CD8-positive, alpha-beta memory T cell (primary cell): ENCODE results near the gene DERL2. TPM values are rescaled to one million over a fixed set of nuclear protein-coding genes. Genes with fewer than 3 reads are reported as not detected.
A peak's percentile ranks its signal among the peaks of the same experiment; 100 is the strongest.

ENCODE experiments used
- CTCF ChIA-PET: fragments of 350-600 bp; sonication (Branson Sonifier 250); formaldehyde crosslinking; loops from one replicate; lab custom pipeline; 2021; ENCODE audit warnings: antibody characterized with exemption; lab: Charles Lee
- POLR2A ChIA-PET: fragments of 350-600 bp; sonication (Branson Sonifier 250); formaldehyde crosslinking; loops from one replicate; lab custom pipeline; 2021; ENCODE audit warnings: antibody characterized with exemption; lab: Charles Lee
- DNase-seq, 5 donors: peaks; one replicate each; pipeline versions ENCODE4 v3.0.0 to v3.0.0-alpha.2; 2020 to 2022; ENCODE audit warnings: mixed read lengths in 1 of 5
- H3K27ac ChIP-seq: one replicate; pipeline ENCODE4 v1.7.0; 2013; ENCODE audit warnings: low read depth, mild to moderate bottlenecking, low read length, moderate library complexity
- H3K27me3 ChIP-seq: 2 replicates; pipeline ENCODE4 v1.7.0; 2013; ENCODE audit warnings: low read length, mild to moderate bottlenecking; ENCODE audit not compliant: insufficient read depth, poor library complexity, severe bottlenecking
- H3K36me3 ChIP-seq: 2 replicates; pipeline ENCODE4 v1.7.0; 2013; ENCODE audit warnings: mild to moderate bottlenecking, low read length, moderate library complexity; ENCODE audit not compliant: insufficient read depth
- H3K4me1 ChIP-seq: 2 replicates; pipeline ENCODE4 v1.7.0; 2013; ENCODE audit warnings: mild to moderate bottlenecking, low read length, moderate library complexity; ENCODE audit not compliant: insufficient read depth
- H3K4me3 ChIP-seq: 2 replicates; pipeline ENCODE4 v1.7.0; 2013; ENCODE audit warnings: mild to moderate bottlenecking, low read length
- H3K9me3 ChIP-seq: 2 replicates; pipeline ENCODE4 v1.7.0; 2013; ENCODE audit warnings: mild to moderate bottlenecking, low read length
- H3K27ac Mint-ChIP-seq, 8 donors: one replicate each; pipeline ENCODE4 v1.8.0; 2020 to 2021; ENCODE audit warnings: mixed read lengths in 8 of 8, mild to moderate bottlenecking in 6 of 8, inconsistent platforms in 3 of 8, moderate library complexity in 3 of 8
- H3K27me3 Mint-ChIP-seq, 2 donors: one replicate each; pipeline ENCODE4 v1.8.0; 2020 to 2021; ENCODE audit warnings: mixed read lengths in 2 of 2, mild to moderate bottlenecking in 1 of 2, moderate library complexity in 1 of 2
- H3K36me3 Mint-ChIP-seq, 3 donors: one replicate each; pipeline ENCODE4 v1.8.0; 2020 to 2021; ENCODE audit warnings: mixed read lengths in 3 of 3, inconsistent platforms in 1 of 3, mild to moderate bottlenecking in 1 of 3
- H3K4me1 Mint-ChIP-seq, 3 donors: one replicate each; pipeline ENCODE4 v1.8.0; 2020 to 2021; ENCODE audit warnings: mixed read lengths in 3 of 3, inconsistent platforms in 1 of 3, mild to moderate bottlenecking in 1 of 3
- H3K4me3 Mint-ChIP-seq, 7 donors: one replicate each; pipeline ENCODE4 v1.8.0; 2020 to 2021; ENCODE audit warnings: mixed read lengths in 7 of 7, mild to moderate bottlenecking in 6 of 7, moderate library complexity in 4 of 7, inconsistent platforms in 2 of 7
- H3K9me3 Mint-ChIP-seq, 5 donors: one replicate each; pipeline ENCODE4 v1.8.0; 2020 to 2022; ENCODE audit warnings: mixed read lengths in 5 of 5, mild to moderate bottlenecking in 3 of 5, moderate library complexity in 2 of 5, inconsistent platforms in 1 of 5
- polyA plus RNA-seq: library from polyadenylated mRNA; unstranded; fragments of 300-500 nt; fragmentation: Illumina TruSeq; gene quantifications from one replicate; pipeline ENCODE4 v1.2.3, GENCODE V29; 2021
- total RNA-seq, 2 experiments: library from RNA; stranded (reverse); gene quantifications; one replicate each; pipeline ENCODE4 v1.2.3, GENCODE V29; 2021

Gene DERL2
- total and polyA plus RNA-seq, 3 experiments from 2014 or later = 89.8 to 98.3 (median 92.0) TPM

DNA sequence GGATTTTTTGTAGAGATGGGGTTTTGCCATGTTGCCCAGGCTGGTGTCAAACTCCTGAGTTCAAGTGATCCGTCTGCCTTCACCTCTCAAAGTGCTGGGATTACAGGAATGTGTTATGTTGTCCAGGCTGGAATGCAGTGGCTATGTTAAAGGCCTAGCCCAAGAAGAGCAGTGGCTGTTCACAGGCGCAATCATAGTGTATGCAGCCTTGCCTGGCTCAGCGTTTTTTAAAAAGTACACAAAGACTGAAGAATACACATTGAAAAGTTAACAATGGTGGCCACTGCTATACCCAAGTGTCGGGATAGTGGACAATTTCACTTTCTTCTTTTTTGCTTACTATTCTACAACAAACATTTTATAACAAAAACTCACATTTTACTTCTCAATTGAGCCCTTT, 7.0 kb downstream of the DERL2 start:
- DNase-seq = no peak
- no peaks in the 10 kb centered on the region for H3K27me3 ChIP-seq
- peaks cover 72% of the 10 kb centered on the region for H3K36me3 ChIP-seq
- Mint-ChIP-seq H3K27me3 (no peaks in the 10 kb centered on the region), H3K27ac (no peak overlapping the region), H3K36me3 (peaks cover 15 to 92% (median 26%) of the 10 kb centered on the region in 3 donors), H3K4me1 (peaks cover 26 to 58% (median 40%) of the 10 kb centered on the region in 3 donors), H3K9me3 (no peaks in the 10 kb centered on the region), H3K4me3 (no peak overlapping the region)
- no peak overlapping the region for H3K4me3 ChIP-seq
- H3K27ac ChIP-seq = no peak overlapping the region
- POLR2A ChIA-PET = no interaction called here
- CTCF ChIA-PET = no interaction called here
- peaks cover 4% of the 10 kb centered on the region for H3K4me1 ChIP-seq
- H3K9me3 ChIP-seq = no peaks in the 10 kb centered on the region

DNA sequence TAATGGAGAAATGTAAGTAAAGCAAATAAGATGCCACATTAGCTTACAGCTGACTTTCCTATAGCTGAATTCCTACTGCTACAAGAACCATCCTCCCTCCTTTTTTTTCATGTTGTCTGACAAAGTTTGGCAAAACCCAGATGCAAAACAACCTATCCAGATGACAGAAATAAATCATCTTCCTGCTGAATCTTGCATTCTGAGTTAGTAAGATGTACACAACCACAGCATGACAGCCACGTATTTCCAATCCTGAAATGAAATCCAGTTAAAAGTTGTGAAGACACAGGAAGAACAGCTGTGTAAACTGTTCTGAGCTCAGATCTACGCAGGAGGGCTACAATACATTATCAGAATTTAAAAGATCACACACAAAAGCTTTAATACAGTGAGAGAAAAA, 12.1 kb downstream of the DERL2 start:
- no peaks in the 10 kb centered on the region for H3K27me3 ChIP-seq
- H3K9me3 ChIP-seq = no peaks in the 10 kb centered on the region
- POLR2A ChIA-PET = no interaction called here
- peaks cover 34% of the 10 kb centered on the region for H3K36me3 ChIP-seq
- Mint-ChIP-seq H3K9me3 (no peaks in the 10 kb centered on the region), H3K27ac (peak overlapping the region in 3 of 8 donors; percentile 9 to 58 (median 10)), H3K36me3 (peaks cover 11 to 67% (median 21%) of the 10 kb centered on the region in 3 donors), H3K4me1 (peaks cover 10 to 28% (median 23%) of the 10 kb centered on the region in 3 donors), H3K27me3 (no peaks in the 10 kb centered on the region), H3K4me3 (no peak overlapping the region)
- H3K4me1 ChIP-seq = no peaks in the 10 kb centered on the region
- no peak for DNase-seq
- CTCF ChIA-PET = no interaction called here
- H3K27ac ChIP-seq = no peak overlapping the region
- no peak overlapping the region for H3K4me3 ChIP-seq

DNA sequence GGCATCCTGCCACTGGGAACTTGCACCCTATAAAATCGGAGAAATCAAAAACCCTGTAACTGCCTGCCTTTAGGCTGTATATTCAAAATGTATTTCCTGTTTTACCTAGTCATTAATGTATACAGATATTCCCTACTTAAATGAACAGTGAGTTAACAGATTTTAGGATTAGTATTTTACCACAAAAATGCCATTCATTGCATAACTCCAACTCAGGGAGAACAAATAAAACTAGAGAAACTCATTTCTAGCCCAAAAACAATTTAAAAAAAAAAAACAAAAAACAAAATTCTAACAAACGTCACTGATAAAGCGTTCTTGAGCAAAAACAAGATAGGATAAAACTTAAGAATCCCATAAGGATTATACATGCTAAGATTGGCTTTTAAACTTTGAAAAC, 13.5 kb downstream of the DERL2 start:
- Mint-ChIP-seq H3K36me3 (peaks cover 11 to 57% (median 18%) of the 10 kb centered on the region in 3 donors), H3K9me3 (no peaks in the 10 kb centered on the region), H3K27me3 (no peaks in the 10 kb centered on the region), H3K4me1 (peaks cover 16 to 29% (median 26%) of the 10 kb centered on the region in 3 donors), H3K27ac (no peak overlapping the region), H3K4me3 (no peak overlapping the region)
- Histone ChIP-seq H3K27ac (no peak overlapping the region), H3K4me1 (peaks cover 4% of the 10 kb centered on the region), H3K36me3 (peaks cover 20% of the 10 kb centered on the region), H3K27me3 (no peaks in the 10 kb centered on the region), H3K9me3 (no peaks in the 10 kb centered on the region), H3K4me3 (no peak overlapping the region)
- no peak for DNase-seq
- ChIA-PET CTCF (no interaction called here), POLR2A (no interaction called here)

- POLR2A ChIA-PET = interaction anchor here (1.4 to 1.5 kb wide), 2 partner anchors 18 to 29 kb away, joined by 5 to 14 read pairs; partner anchors contain the start of genes C1QBP, DERL2 and MIS12
- Mint-ChIP-seq H3K4me1 (peaks cover 35 to 46% (median 44%) of the 10 kb centered on the region in 3 donors), H3K27me3 (no peaks in the 10 kb centered on the region), H3K4me3 (peak overlapping the region; percentile 83 to 95 (median 87)), H3K27ac (peak overlapping the region; percentile 3 to 91 (median 66)), H3K36me3 (peaks cover 0 to 23% (median 9%) of the 10 kb centered on the region in 3 donors), H3K9me3 (no peaks in the 10 kb centered on the region)
- H3K4me1 ChIP-seq = peaks cover 13% of the 10 kb centered on the region
- no peaks in the 10 kb centered on the region for H3K27me3 ChIP-seq
- peak overlapping the region; percentile 62 for H3K27ac ChIP-seq
- no peaks in the 10 kb centered on the region for H3K9me3 ChIP-seq
- H3K4me3 ChIP-seq = peak overlapping the region; percentile 69
- H3K36me3 ChIP-seq = no peaks in the 10 kb centered on the region
- DNase-seq = peak in 2 of 5 donors; percentile 1 to 21
- CTCF ChIA-PET = interaction anchor here (1.0 to 1.4 kb wide), 2 partner anchors 27 to 29 kb away, joined by 4 read pairs; partner anchors contain the start of gene C1QBP
Measured at GRCh38 chr17:5468075-5468473, 17.9 kb downstream of the DERL2 start.

- Histone ChIP-seq H3K36me3 (no peaks in the 10 kb centered on the region), H3K27ac (no peak overlapping the region), H3K4me1 (peaks cover 13% of the 10 kb centered on the region), H3K4me3 (peak overlapping the region; percentile 69), H3K27me3 (no peaks in the 10 kb centered on the region), H3K9me3 (no peaks in the 10 kb centered on the region)
- H3K4me1 Mint-ChIP-seq = peaks cover 35 to 46% (median 44%) of the 10 kb centered on the region in 3 donors
- no peaks in the 10 kb centered on the region for H3K9me3 Mint-ChIP-seq
- no peaks in the 10 kb centered on the region for H3K27me3 Mint-ChIP-seq
- peaks cover 0 to 22% (median 10%) of the 10 kb centered on the region in 3 donors for H3K36me3 Mint-ChIP-seq
- H3K27ac Mint-ChIP-seq = peak overlapping the region; percentile 3 to 91 (median 66)
- H3K4me3 Mint-ChIP-seq = peak overlapping the region; percentile 83 to 95 (median 87)
- no peak for DNase-seq
- CTCF ChIA-PET = interaction anchor here (1.4 kb wide), 1 partner anchor 28 kb away, joined by 4 read pairs; the partner anchor contains the start of gene C1QBP
- POLR2A ChIA-PET = no interaction called here
Measured at GRCh38 chr17:5467416-5467815, 18.6 kb downstream of the DERL2 start.

DNA sequence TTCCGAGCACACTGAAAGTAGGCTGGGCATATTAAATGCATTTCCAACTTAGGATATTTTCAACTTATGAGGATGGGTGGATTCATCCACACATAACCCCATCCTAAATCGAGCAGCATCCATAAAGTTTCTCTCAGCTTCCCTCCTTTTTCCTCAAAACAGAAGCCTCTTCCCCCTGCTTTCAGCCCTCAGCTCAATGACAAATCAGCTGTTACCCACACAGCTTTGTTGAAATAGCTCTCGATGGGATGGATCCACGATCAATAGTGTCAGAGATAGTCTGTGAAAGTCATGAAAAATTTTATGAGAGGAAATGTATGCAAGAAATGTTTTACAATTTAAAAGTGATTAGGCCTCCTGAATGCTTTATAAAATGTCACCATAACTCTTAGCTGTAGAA, 19.7 kb downstream of the DERL2 start:
- no peak overlapping the region for H3K27ac ChIP-seq
- peaks cover 13% of the 10 kb centered on the region for H3K4me1 ChIP-seq
- ChIA-PET POLR2A (no interaction called here), CTCF (no interaction called here)
- H3K4me3 Mint-ChIP-seq = peak overlapping the region in 2 of 7 donors; percentile 14 to 95
- peaks cover 0 to 17% (median 9%) of the 10 kb centered on the region in 3 donors for H3K36me3 Mint-ChIP-seq
- no peaks in the 10 kb centered on the region for H3K36me3 ChIP-seq
- H3K27me3 ChIP-seq = no peaks in the 10 kb centered on the region
- H3K27me3 Mint-ChIP-seq = no peaks in the 10 kb centered on the region
- DNase-seq = no peak
- H3K9me3 Mint-ChIP-seq = no peaks in the 10 kb centered on the region
- H3K9me3 ChIP-seq = no peaks in the 10 kb centered on the region
- H3K4me3 ChIP-seq = no peak overlapping the region
- H3K4me1 Mint-ChIP-seq = peaks cover 35 to 46% (median 44%) of the 10 kb centered on the region in 3 donors
- peak overlapping the region in 1 of 8 donors; percentile 47 for H3K27ac Mint-ChIP-seq

DNA sequence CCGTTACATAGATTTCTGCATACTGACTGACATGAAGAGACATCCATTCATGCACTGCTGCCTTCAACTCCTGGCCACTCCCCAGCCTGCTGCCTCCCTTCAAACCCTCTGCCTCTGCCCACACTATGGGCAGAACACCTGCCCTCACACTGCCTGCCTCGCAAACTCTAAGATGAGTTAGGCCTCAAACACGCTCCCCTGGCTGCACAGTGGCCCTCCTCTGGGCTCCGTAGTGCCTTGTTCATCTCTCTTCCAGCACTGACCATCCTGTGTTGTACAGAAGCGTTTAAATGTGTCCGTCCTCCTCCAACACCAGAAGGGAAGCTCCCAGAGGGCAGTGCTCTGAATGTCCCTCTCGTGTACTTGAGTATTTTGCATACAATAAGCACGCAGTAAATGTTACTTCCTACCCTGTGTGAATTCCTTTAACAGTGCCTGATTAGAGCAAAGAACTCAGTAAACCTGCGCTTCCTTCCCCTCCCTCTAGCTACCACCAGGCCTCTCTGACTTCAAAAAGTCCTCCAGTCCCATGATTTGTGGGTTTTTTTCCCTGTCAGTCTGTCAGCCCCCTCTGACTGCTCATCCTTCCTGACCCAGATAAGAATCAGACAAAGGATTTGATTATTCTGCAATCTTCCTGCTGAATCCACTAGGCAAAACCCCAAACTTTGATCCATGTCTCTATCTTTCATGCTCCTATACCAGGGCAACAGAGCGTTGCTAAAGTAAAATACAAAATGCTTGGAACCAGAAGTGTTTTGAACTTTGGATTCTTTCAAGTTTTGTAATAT, 21.1 kb downstream of the DERL2 start:
- Histone ChIP-seq H3K4me1 (peaks cover 13% of the 10 kb centered on the region), H3K27ac (no peak overlapping the region), H3K4me3 (no peak overlapping the region), H3K9me3 (no peaks in the 10 kb centered on the region), H3K27me3 (no peaks in the 10 kb centered on the region), H3K36me3 (no peaks in the 10 kb centered on the region)
- H3K4me1 Mint-ChIP-seq = peaks cover 35 to 42% (median 41%) of the 10 kb centered on the region in 3 donors
- H3K36me3 Mint-ChIP-seq = peaks cover 4 to 30% (median 13%) of the 10 kb centered on the region in 3 donors
- ChIA-PET POLR2A (no interaction called here), CTCF (no interaction called here)
- DNase-seq = no peak
- no peaks in the 10 kb centered on the region for H3K9me3 Mint-ChIP-seq
- H3K27me3 Mint-ChIP-seq = no peaks in the 10 kb centered on the region
- peak overlapping the region in 1 of 7 donors; percentile 19 for H3K4me3 Mint-ChIP-seq
- peak overlapping the region in 2 of 8 donors; percentile 5 to 38 for H3K27ac Mint-ChIP-seq

DNA sequence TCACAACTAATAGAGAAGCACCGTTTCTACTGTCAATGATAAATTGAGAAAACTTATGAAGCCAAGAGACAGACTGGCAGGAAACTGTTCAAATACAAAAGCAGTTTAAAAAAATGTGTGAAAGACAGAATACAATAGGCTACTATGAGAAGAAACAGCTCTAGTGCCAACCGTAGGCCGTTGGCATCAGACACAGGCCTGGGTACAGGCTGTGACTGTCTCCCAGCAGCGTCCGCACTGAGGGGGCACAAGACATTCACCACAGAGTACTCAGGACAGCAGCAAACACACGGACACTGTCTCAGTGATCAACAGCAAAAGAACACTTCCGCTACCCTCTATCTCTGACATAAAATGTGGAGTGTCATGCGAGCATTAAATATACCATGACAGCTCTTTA, 39.2 kb downstream of the DERL2 start:
- no peak overlapping the region for H3K4me3 Mint-ChIP-seq
- no peaks in the 10 kb centered on the region for H3K4me1 ChIP-seq
- H3K4me3 ChIP-seq = no peak overlapping the region
- no peaks in the 10 kb centered on the region for H3K9me3 Mint-ChIP-seq
- H3K27me3 Mint-ChIP-seq = no peaks in the 10 kb centered on the region
- peaks cover 0 to 81% (median 22%) of the 10 kb centered on the region in 3 donors for H3K36me3 Mint-ChIP-seq
- no peaks in the 10 kb centered on the region for H3K27me3 ChIP-seq
- ChIA-PET CTCF (no interaction called here), POLR2A (no interaction called here)
- DNase-seq = no peak
- H3K27ac Mint-ChIP-seq = no peak overlapping the region
- H3K4me1 Mint-ChIP-seq = no peaks in the 10 kb centered on the region
- H3K27ac ChIP-seq = no peak overlapping the region
- H3K9me3 ChIP-seq = no peaks in the 10 kb centered on the region
- peaks cover 14% of the 10 kb centered on the region for H3K36me3 ChIP-seq
